GM13976 (cell line): ENCODE results near the gene TRMU.

Experiments used
- DNase-seq: peaks from one replicate; pipeline ENCODE4 v3.0.0; 2012; ENCODE audit warnings: low spot score
- in situ Hi-C: fragments of 300-500 bp; cut with MboI; formaldehyde crosslinking; loops from one replicate; pipeline ENCODE4 v1.12.0; 2022; ENCODE audit warnings: low sequenced_read_pairs, mixed read lengths, inconsistent platforms; ENCODE audit not compliant: unreplicated experiment
- TF ChIP-seq, protein P1 (sequence below): IDR thresholded peaks from 2 replicates; pipeline ENCODE4 v1.5.1; 2012; ENCODE audit warnings: borderline replicate concordance, mild to moderate bottlenecking; ENCODE audit not compliant: insufficient read depth; ENCODE audit errors: extremely low read depth, missing control alignments, control extremely low read depth

TRMU gene

GRCh38 chr22:46351131-46351735 lies 15.7 kb downstream of the TRMU start:
- no peak for DNase-seq
- in situ Hi-C loops = no loop called here
- TF ChIP-seq, protein P1, sequence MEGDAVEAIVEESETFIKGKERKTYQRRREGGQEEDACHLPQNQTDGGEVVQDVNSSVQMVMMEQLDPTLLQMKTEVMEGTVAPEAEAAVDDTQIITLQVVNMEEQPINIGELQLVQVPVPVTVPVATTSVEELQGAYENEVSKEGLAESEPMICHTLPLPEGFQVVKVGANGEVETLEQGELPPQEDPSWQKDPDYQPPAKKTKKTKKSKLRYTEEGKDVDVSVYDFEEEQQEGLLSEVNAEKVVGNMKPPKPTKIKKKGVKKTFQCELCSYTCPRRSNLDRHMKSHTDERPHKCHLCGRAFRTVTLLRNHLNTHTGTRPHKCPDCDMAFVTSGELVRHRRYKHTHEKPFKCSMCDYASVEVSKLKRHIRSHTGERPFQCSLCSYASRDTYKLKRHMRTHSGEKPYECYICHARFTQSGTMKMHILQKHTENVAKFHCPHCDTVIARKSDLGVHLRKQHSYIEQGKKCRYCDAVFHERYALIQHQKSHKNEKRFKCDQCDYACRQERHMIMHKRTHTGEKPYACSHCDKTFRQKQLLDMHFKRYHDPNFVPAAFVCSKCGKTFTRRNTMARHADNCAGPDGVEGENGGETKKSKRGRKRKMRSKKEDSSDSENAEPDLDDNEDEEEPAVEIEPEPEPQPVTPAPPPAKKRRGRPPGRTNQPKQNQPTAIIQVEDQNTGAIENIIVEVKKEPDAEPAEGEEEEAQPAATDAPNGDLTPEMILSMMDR = no peak

DNA sequence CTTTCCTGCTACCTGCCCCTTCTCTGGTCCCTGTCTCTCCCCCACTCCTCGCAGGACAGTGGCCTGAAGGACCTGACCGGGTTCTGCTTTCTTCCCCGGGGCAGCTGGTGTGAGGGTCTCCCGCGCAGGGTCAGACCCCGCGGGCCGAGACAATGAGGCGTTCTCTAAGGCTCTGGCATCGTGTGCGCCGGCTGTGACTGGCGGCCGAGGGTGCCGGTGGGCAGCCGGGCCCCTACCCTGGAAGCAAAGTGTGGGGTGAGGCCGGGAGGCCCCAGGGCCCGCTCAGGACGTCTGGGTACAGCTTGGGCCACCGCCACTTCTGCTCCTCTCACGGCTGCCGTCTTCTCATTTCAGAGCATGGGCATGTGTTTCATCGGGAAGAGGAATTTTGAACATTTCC lies 16.3 kb downstream of the TRMU start:
- DNase-seq = no peak
- in situ Hi-C loops = no loop called here
- TF ChIP-seq, protein P1 = no peak

GRCh38 chr22:46352276-46352675 lies 16.8 kb downstream of the TRMU start:
- in situ Hi-C loops = no loop called here
- no peak for DNase-seq
- TF ChIP-seq, protein P1 = no peak

DNA sequence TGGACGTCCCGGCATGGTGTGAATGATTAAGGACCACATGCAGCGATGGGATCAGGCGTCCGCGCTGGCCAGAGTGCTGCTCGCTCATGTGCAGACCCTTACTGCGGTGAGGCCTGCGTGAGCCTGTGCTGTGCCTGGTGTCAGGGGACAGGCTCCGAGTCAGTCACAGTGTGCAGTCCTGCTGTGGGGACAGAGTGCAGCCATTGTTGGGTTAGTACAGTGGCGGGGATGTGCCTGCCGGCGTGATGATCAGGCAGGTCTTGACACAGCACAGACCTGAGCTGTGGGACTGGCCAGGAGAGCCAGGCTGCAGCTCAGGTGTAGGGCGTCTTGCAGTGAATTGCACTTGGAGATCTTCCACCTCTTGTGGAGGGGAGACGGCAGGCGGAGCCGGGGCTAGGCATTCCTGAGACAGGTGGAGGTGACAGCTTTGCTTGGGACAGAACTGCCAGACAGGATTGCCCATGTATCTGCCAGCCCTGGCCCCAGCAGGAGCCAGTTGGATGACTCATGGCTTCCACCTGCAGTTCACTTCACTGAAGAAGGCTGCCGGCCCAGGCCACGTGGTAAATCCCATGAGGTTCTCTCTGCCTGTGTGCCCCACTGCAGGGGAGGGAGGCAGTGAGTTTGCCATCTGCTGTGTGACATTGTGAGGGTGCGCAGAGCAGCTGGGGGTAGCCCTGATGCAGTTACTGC lies 17.3 kb downstream of the TRMU start:
- DNase-seq = no peak
- TF ChIP-seq, protein P1 = no peak
- in situ Hi-C loops = no loop called here

- TF ChIP-seq, protein P1 = no peak
- no peak for DNase-seq
- in situ Hi-C loops = no loop called here
Measured at GRCh38 chr22:46353483-46354105, 18.1 kb downstream of the TRMU start.

DNA sequence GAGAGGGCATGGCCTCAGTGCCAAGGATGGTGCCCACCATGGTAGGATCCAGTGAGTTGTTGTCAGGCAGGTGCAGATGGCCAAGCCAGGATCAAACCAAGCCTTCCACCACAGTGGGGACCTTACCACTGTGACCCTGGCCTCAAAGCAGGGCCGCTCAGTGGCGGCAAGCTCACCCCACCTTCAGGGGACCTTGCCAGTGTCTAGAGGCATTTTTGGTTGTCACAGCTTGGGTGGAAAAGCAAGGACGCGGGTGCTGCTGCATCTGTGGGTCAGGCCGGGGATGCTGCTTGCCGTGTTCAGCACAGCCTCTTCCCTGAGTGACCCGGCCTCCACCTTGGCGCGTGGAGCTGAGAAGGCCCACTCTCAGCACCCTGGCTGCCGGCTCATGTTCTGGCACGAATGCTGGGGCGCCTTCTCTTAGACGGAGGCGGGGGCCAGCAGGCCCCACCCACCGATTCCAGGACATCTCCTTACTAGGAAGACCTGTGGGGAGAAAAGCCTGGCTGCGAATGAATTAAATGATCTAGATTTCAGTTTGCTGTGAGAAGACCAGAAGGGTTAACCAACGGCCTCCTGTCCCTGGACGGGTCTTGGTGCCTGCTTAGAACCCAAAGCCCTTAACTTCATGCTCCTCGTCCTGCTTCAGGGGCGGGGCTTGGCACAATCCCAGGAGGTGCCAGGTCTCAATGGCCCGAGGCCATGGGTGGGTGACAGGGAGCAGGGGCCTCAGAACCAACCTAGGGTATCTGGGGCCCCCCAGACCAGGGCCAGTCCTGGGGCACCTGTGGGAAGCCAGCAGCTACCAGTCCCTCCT lies 18.9 kb downstream of the TRMU start:
- in situ Hi-C loops = no loop called here
- TF ChIP-seq, protein P1 = no peak
- DNase-seq = no peak
